Psoas muscle (tissue), 8 donors: Measurements from ENCODE around the gene CD27. TPM values are rescaled to one million over a fixed set of nuclear protein-coding genes. Genes with fewer than 3 reads are reported as not detected.
A peak's percentile ranks its signal among the peaks of the same experiment; 100 is the strongest.

Source experiments
- ATAC-seq, 4 donors: fragments of 200-7000 bp; cut with Tn5 transposase; one replicate each; pipeline ENCODE4 v1.9.1; 2020; ENCODE audit warnings: moderate library complexity in 3 of 4, mild to moderate bottlenecking in 2 of 4
- DNase-seq, 2 donors: peaks; one replicate each; pipeline ENCODE4 v3.0.0-alpha.2; 2020
- H3K27ac ChIP-seq: fragments of 200-600 bp; one replicate; pipeline ENCODE4 v1.8.0; 2022
- H3K27me3 ChIP-seq, 3 donors: fragments of 200-600 bp in 1 of 3; one replicate each; pipeline versions ENCODE4 v1.6.1 to v1.8.0; 2013 to 2022; ENCODE audit warnings: low read length in 2 of 3, mild to moderate bottlenecking in 2 of 3, moderate library complexity in 1 of 3; ENCODE audit not compliant: insufficient read depth in 3 of 3
- H3K36me3 ChIP-seq, 2 donors: fragments of 200-600 bp in 1 of 2; one replicate each; pipeline versions ENCODE4 v1.6.1 to v1.8.0; 2013 to 2022; ENCODE audit warnings: low read depth in 1 of 2, mild to moderate bottlenecking in 1 of 2, moderate library complexity in 1 of 2; ENCODE audit not compliant: insufficient read depth in 1 of 2
- H3K4me1 ChIP-seq: fragments of 200-600 bp; one replicate; pipeline ENCODE4 v1.8.0; 2022
- H3K4me3 ChIP-seq: fragments of 200-600 bp; one replicate; pipeline ENCODE4 v1.8.0; 2022; ENCODE audit warnings: mild to moderate bottlenecking
- H3K9me3 ChIP-seq: fragments of 200-600 bp; one replicate; pipeline ENCODE4 v1.8.0; 2022
- CTCF ChIP-seq: fragments of 200-600 bp; IDR thresholded peaks from one replicate; pipeline ENCODE4 v1.8.0; 2022; ENCODE audit warnings: antibody characterized with exemption
- WGBS, 3 donors: extraction: QIAGEN DNeasy Blood & Tissue Kit; methylation state at CpG; one replicate each; pipeline versions ENCODE4 v1.1.6 to v1.1.7; 2013; 5-methylcytosine and 5-hydroxymethylcytosine counted together
- intact Hi-C, 2 donors: fragments of 100-400 bp; cut with DNase I; formaldehyde crosslinking; loops; one replicate each; pipeline versions ENCODE4 v1.11.0 to v1.14.2; 2022
- polyA plus RNA-seq, 3 donors: library from polyadenylated mRNA; stranded (reverse); fragments of 200-250 nt; gene quantifications; one replicate each; pipeline ENCODE4 v1.2.3, GENCODE V29; 2013
- total RNA-seq, 4 donors: library from RNA; stranded (reverse); fragmentation: NEBNext Ultra II Directional in 2 of 4; extraction: Animal tissue kit (Norgen Biotek cat#: 25700) in 2 of 4; gene quantifications; one replicate each; pipeline versions ENCODE4 v1.2.1 to v1.2.4, GENCODE V29; 2021 to 2023
- donor health status: healthy with polysubstance abuse.
- donor health status: DM: no; HTN: no; CAD: no; lungs with moderate emphysema.
- donor health status: Bipolar disorder and iron deficiency.
- donor health status: healthy.
- donor health status: DM: yes; HTN: yes; CAD: no.
- donor health status: DM: no; HTN: no; CAD: no.
- donor health status: DM: no; HTN: no; CAD: no.
- donor health status: DM: yes; HTN: yes; CAD: no.

CD27 gene
- total and polyA plus RNA-seq, 7 donors: 0.10 to 0.29 (median 0.28) TPM; not detected in 4

DNA sequence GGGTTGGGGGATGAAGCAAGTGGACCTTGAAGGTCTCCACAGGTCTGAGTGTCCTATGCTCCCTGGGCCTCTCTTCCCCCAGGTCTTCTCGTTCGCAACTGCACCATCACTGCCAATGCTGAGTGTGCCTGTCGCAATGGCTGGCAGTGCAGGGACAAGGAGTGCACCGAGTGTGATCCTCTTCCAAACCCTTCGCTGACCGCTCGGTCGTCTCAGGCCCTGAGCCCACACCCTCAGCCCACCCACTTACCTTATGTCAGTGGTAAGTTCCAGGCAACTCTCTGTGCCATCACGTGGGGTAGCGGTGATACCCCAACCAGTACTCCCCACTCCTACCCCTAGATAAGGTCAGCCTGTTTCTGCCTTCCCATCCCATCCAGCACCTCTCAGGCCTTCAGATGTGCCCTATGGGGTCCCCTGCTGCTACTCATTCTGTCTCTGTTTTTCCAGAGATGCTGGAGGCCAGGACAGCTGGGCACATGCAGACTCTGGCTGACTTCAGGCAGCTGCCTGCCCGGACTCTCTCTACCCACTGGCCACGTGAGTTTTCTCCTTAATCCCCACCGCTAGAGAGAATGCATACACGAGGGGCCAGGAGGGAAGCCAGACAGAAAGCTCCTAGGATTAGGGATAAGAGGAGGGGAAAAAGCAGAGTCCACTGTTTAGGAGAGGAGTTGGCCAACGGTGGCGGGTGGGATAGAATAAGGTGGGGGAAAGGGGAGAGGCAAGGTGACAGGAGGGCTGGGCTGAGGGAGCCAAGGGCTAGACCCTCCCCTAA, 5.5 kb downstream of the CD27 start:
- H3K9me3 ChIP-seq: no peaks in the 10 kb centered on the region
- H3K27me3 ChIP-seq: no peaks in the 10 kb centered on the region
- ATAC-seq (no peak), DNase-seq (no peak)
- H3K36me3 ChIP-seq: peaks cover 0 to 52% of the 10 kb centered on the region in 2 donors
- peaks cover 11% of the 10 kb centered on the region for H3K4me1 ChIP-seq
- 59 to 66% (median 60%) methylated on average over 16 of the region's 16 CpGs for WGBS, 3 donors
- intact Hi-C loops: loop anchor here in 1 of 2 donors (5.0 kb wide), 1 partner anchor 123 kb away; no protein-coding TSS in a partner anchor
- peak overlapping the region; percentile 90 for H3K4me3 ChIP-seq
- TF ChIP-seq CTCF: no peak
- peak overlapping the region; percentile 95 for H3K27ac ChIP-seq

DNA sequence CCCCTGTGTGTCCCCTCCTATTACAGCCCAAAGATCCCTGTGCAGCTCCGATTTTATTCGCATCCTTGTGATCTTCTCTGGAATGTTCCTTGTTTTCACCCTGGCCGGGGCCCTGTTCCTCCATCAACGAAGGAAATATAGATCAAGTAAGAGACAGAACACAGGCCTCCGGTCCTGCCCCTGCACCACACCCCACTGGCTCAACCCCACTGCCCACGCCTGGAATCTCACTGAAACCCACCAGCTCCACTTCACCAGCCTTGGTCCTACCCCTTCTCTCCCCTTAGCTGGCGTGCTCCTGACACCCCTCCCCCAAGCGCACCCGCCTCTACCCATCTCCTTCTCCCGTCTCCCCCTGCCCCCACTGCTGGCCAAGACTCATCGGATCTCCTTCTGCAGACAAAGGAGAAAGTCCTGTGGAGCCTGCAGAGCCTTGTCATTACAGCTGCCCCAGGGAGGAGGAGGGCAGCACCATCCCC, 6.2 kb downstream of the CD27 start:
- DNase-seq (peak in 1 of 2 donors; percentile 39), ATAC-seq (peak in 2 of 4 donors; percentile 20 to 21)
- intact Hi-C loops: loop anchor here in 1 of 2 donors (5.0 kb wide), 1 partner anchor 124 kb away; no protein-coding TSS in a partner anchor
- no peak for TF ChIP-seq CTCF
- Histone ChIP-seq H3K9me3 (no peaks in the 10 kb centered on the region), H3K4me1 (peaks cover 11% of the 10 kb centered on the region), H3K36me3 (peaks cover 0 to 52% of the 10 kb centered on the region in 2 donors), H3K27me3 (no peaks in the 10 kb centered on the region), H3K27ac (peak overlapping the region; percentile 95), H3K4me3 (peak overlapping the region; percentile 90)
- 7 to 10% (median 9%) methylated on average over 10 to 11 of the region's 11 CpGs for whole genome bisulfite sequencing, 3 donors

DNA sequence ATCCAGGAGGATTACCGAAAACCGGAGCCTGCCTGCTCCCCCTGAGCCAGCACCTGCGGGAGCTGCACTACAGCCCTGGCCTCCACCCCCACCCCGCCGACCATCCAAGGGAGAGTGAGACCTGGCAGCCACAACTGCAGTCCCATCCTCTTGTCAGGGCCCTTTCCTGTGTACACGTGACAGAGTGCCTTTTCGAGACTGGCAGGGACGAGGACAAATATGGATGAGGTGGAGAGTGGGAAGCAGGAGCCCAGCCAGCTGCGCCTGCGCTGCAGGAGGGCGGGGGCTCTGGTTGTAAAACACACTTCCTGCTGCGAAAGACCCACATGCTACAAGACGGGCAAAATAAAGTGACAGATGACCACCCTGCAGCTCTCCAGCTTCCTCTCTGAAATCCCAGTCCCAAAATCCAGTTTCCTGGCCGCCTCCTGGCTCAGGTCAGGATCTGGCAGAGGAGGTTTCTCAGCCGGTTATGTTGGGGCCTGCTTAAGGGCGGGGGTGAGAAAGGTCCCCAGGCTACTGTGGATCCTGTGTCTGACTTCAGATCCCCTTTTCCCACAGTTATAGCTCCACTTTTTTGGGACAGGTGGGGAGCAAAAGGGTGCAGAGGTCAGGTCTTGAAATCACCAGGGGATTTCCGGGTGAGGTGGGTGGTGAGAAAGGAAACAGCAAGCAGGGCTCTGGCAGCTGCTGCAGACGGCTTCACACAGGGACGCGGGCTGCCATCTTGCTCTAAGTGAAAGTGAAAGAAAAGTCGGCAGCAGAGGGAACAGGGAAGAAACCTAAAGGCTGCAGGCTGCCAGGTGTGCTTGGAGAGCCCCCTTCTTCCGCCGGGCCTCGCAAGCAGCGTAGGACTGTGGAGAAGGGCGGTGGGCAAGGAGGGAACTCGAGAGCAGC, 6.8 kb downstream of the CD27 start, which contains the start of gene TAPBPL:
TSS of gene TAPBPL (plus strand) at position 695 of the 897 bp plus-strand sequence. CDS start 207 bp downstream, outside the sequence.
- H3K4me3 ChIP-seq: peak within 1 kb of the TSS; percentile 90
- TF ChIP-seq CTCF: no peak
- H3K36me3 ChIP-seq: peaks cover 0 to 51% of the 10 kb centered on the region in 2 donors
- intact Hi-C loops: loop anchor here in 1 of 2 donors (5.0 kb wide), 1 partner anchor 124 kb away; no protein-coding TSS in a partner anchor
- peak within 1 kb of the TSS; percentile 95 for H3K27ac ChIP-seq
- DNase-seq: peak; percentile 85 to 89
- peak; percentile 90 to 93 (median 91) for ATAC-seq
- H3K27me3 ChIP-seq: no peaks in the 10 kb centered on the region
- H3K9me3 ChIP-seq: no peaks in the 10 kb centered on the region
- WGBS, 3 donors: 0% methylated on average over 27 of the region's 27 CpGs
- peaks cover 11% of the 10 kb centered on the region for H3K4me1 ChIP-seq

- Histone ChIP-seq H3K27me3 (no peaks in the 10 kb centered on the region), H3K9me3 (no peaks in the 10 kb centered on the region), H3K27ac (peak overlapping the region; percentile 95), H3K4me1 (peaks cover 11% of the 10 kb centered on the region), H3K4me3 (peak overlapping the region; percentile 90), H3K36me3 (peaks cover 1 to 51% of the 10 kb centered on the region in 2 donors)
- peak; percentile 41 to 64 (median 56) for ATAC-seq
- intact Hi-C loops: loop anchor here in 1 of 2 donors (5.0 kb wide), 1 partner anchor 125 kb away; no protein-coding TSS in a partner anchor
- WGBS, 3 donors: 1 to 3% (median 1%) methylated on average over 9 of the region's 9 CpGs
- no peak for TF ChIP-seq CTCF
- DNase-seq: peak in 1 of 2 donors; percentile 43
Observed at GRCh38 chr12:6452245-6452943, 7.6 kb downstream of the CD27 start.
